ENCODE data around the gene TSEN34.
"Not testable (repeated sequence)": the region's sequence is repeated elsewhere in the genome, so short reads cannot be mapped to it uniquely, and the experiment has no call there.

Gene TSEN34

GRCh38 chr19:54188215-54188871 is 2.8 kb upstream of the TSEN34 start:
- peak; percentile 49 for DNase-seq (ENCODE audit: low spot score)

- no peak for DNase-seq (ENCODE audit: low spot score)
Observed at GRCh38 chr19:54189145-54189734, 1.9 kb upstream of the TSEN34 start, which contains the start of gene MBOAT7. MBOAT7 (minus strand) TSS chr19:54189580; CDS start chr19:54188508, 1,072 bp downstream.

GRCh38 chr19:54189735-54190502 is 1.2 kb upstream of the TSEN34 start:
- DNase-seq (ENCODE audit: low spot score): peak; percentile 100

- peak; percentile 99 for DNase-seq (ENCODE audit: low spot score)
Observed at GRCh38 chr19:54190503-54191010, 551 bp upstream of the TSEN34 start.

GRCh38 chr19:54191811-54192453 is 824 bp downstream of the TSEN34 start:
- DNase-seq (ENCODE audit: low spot score): no peak

GRCh38 chr19:54193011-54193410 is 1.9 kb downstream of the TSEN34 start:
- no peak for DNase-seq (ENCODE audit: low spot score)

- not testable (repeated sequence) for DNase-seq (ENCODE audit: low spot score)
Observed at GRCh38 chr19:54194463-54194862, 3.4 kb downstream of the TSEN34 start.

- no peak for DNase-seq (ENCODE audit: low spot score)
Observed at GRCh38 chr19:54196536-54196935, 5.4 kb downstream of the TSEN34 start.

- no peak for DNase-seq (ENCODE audit: low spot score)
Observed at GRCh38 chr19:54197121-54197520, 6.0 kb downstream of the TSEN34 start.

- no peak for DNase-seq (ENCODE audit: low spot score)
Observed at GRCh38 chr19:54199401-54199800, 8.3 kb downstream of the TSEN34 start.

GRCh38 chr19:54201172-54201701 is 10.1 kb downstream of the TSEN34 start:
- no peak for DNase-seq (ENCODE audit: low spot score)

- peak; percentile 46 for DNase-seq (ENCODE audit: low spot score)
Observed at GRCh38 chr19:54201980-54202379, 10.9 kb downstream of the TSEN34 start.

- DNase-seq (ENCODE audit: low spot score): no peak
Observed at GRCh38 chr19:54203151-54203611, 12.1 kb downstream of the TSEN34 start.

- no peak for DNase-seq (ENCODE audit: low spot score)
Observed at GRCh38 chr19:54204767-54205468, 13.8 kb downstream of the TSEN34 start.

- no peak for DNase-seq (ENCODE audit: low spot score)
Observed at GRCh38 chr19:54206030-54206830, 15.1 kb downstream of the TSEN34 start.

- peak; percentile 46 for DNase-seq (ENCODE audit: low spot score)
Observed at GRCh38 chr19:54206831-54207177, 15.7 kb downstream of the TSEN34 start.

- DNase-seq (ENCODE audit: low spot score): not testable (repeated sequence)
Observed at GRCh38 chr19:54207193-54207592, 16.1 kb downstream of the TSEN34 start.

- peak; percentile 44 for DNase-seq (ENCODE audit: low spot score)
Observed at GRCh38 chr19:54207676-54207982, 16.5 kb downstream of the TSEN34 start.

GRCh38 chr19:54207983-54208783 is 17.1 kb downstream of the TSEN34 start:
- peak; percentile 69 for DNase-seq (ENCODE audit: low spot score)

- DNase-seq (ENCODE audit: low spot score): peak; percentile 60
Observed at GRCh38 chr19:54208784-54209057, 17.6 kb downstream of the TSEN34 start.

Measured in NAMALWA (cell line).